A549 (cell line): ENCODE measurements around the gene C1orf105.

Experiments used
- EHMT2 ChIP-seq: fragments of 200-600 bp; sonication (generic); IDR thresholded peaks from 2 replicates; pipeline ENCODE4 v1.6.1; 2016; ENCODE audit warnings: antibody characterized with exemption, low read depth, mild to moderate bottlenecking, moderate library complexity
- EP300 ChIP-seq, 2 experiments: fragments of >200 bp; sonication (Bioruptor Twin); formaldehyde crosslinking; IDR thresholded peaks; 2 replicates in 1 of 2; 3 replicates in 1 of 2; pipeline ENCODE4 v1.6.1; 2016 to 2017
- GATA3 ChIP-seq: IDR thresholded peaks from 2 replicates; pipeline ENCODE4 v1.6.1; 2012; ENCODE audit warnings: borderline replicate concordance
- JUN ChIP-seq, 2 experiments: fragments of >200 bp; sonication (Bioruptor Twin); formaldehyde crosslinking; IDR thresholded peaks; 2 replicates in 1 of 2; 3 replicates in 1 of 2; pipeline ENCODE4 v1.6.1; 2016 to 2017
- MAZ ChIP-seq: fragments of 150-350 bp; IDR thresholded peaks from 2 replicates; pipeline ENCODE4 v1.6.1; 2014; ENCODE audit warnings: antibody characterized with exemption, low read depth, low read length, borderline replicate concordance
- MYC ChIP-seq: IDR thresholded peaks from 2 replicates; pipeline ENCODE4 v1.6.1; 2012; ENCODE audit warnings: mild to moderate bottlenecking, inconsistent platforms, low read length, improper control_type of control experiment, borderline replicate concordance
- POLR2A ChIP-seq: IDR thresholded peaks from 2 replicates; pipeline ENCODE4 v1.6.1; 2012; ENCODE audit warnings: mild to moderate bottlenecking, low read length
- REST ChIP-seq: fragments of 200-600 bp; sonication (generic); IDR thresholded peaks from 2 replicates; pipeline ENCODE4 v1.6.1; 2016; ENCODE audit warnings: antibody characterized with exemption, mild to moderate bottlenecking, moderate library complexity
- RFX5 ChIP-seq: fragments of 450-650 bp; IDR thresholded peaks from 2 replicates; pipeline ENCODE4 v1.7.1; 2014; ENCODE audit warnings: antibody characterized with exemption, mild to moderate bottlenecking, moderate library complexity
- TP53 ChIP-seq: fragments of 250-450 bp; sonication (Bioruptor Pico); IDR thresholded peaks from 2 replicates; pipeline ENCODE4 v1.5.0; 2021; ENCODE audit warnings: mild to moderate bottlenecking, moderate library complexity
- TF ChIP-seq, protein P1 (sequence below): fragments of >200 bp; sonication (Bioruptor Twin); formaldehyde crosslinking; IDR thresholded peaks from 3 replicates; pipeline ENCODE4 v1.5.1; 2016
- TF ChIP-seq, protein P2 (sequence below): fragments of >200 bp; sonication (Bioruptor Twin); formaldehyde crosslinking; IDR thresholded peaks from 3 replicates; pipeline ENCODE4 v1.6.1; 2016
- TF ChIP-seq, protein P3 (sequence below): fragments of 250-450 bp; sonication (Bioruptor Pico); IDR thresholded peaks from 2 replicates; pipeline ENCODE4 v1.5.0; 2021; ENCODE audit warnings: mild to moderate bottlenecking, moderate library complexity, borderline replicate concordance
- TF ChIP-seq, protein P4 (sequence below): fragments of 450-650 bp; IDR thresholded peaks from 2 replicates; pipeline ENCODE4 v1.6.1; 2014; ENCODE audit warnings: antibody characterized with exemption

DNA sequence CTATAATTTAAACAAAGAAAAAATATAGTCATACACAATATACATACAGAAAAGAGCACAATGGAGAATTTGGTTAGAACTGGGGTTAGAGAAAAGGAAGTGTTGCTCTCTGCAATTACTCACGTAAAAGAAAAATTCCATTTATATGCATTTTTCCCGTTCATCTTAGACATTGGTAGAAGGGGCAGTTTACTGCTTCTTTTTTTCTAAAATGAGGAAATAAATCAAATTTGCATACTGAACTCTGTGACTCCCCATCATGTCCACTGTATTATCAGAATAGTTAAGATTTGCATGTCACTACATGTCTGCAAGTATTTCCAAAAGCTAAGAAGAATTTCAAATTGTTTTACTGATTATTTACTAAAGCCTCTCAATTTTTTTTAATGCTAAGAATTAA lies 44.1 kb upstream of the C1orf105 start:
- TF ChIP-seq, protein P1, sequence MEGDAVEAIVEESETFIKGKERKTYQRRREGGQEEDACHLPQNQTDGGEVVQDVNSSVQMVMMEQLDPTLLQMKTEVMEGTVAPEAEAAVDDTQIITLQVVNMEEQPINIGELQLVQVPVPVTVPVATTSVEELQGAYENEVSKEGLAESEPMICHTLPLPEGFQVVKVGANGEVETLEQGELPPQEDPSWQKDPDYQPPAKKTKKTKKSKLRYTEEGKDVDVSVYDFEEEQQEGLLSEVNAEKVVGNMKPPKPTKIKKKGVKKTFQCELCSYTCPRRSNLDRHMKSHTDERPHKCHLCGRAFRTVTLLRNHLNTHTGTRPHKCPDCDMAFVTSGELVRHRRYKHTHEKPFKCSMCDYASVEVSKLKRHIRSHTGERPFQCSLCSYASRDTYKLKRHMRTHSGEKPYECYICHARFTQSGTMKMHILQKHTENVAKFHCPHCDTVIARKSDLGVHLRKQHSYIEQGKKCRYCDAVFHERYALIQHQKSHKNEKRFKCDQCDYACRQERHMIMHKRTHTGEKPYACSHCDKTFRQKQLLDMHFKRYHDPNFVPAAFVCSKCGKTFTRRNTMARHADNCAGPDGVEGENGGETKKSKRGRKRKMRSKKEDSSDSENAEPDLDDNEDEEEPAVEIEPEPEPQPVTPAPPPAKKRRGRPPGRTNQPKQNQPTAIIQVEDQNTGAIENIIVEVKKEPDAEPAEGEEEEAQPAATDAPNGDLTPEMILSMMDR = no peak
- TF ChIP-seq TP53 (CRISPR knock-in tag) (no peak), MYC (no peak), EHMT2 (no peak), EP300 (IDR thresholded peaks at IDR 0.05) (no peak), POLR2A (no peak), REST (no peak), RFX5 (no peak), MAZ (no peak), JUN (IDR thresholded peaks at IDR 0.05) (no peak), GATA3 (no peak)
- TF ChIP-seq, protein P2, sequence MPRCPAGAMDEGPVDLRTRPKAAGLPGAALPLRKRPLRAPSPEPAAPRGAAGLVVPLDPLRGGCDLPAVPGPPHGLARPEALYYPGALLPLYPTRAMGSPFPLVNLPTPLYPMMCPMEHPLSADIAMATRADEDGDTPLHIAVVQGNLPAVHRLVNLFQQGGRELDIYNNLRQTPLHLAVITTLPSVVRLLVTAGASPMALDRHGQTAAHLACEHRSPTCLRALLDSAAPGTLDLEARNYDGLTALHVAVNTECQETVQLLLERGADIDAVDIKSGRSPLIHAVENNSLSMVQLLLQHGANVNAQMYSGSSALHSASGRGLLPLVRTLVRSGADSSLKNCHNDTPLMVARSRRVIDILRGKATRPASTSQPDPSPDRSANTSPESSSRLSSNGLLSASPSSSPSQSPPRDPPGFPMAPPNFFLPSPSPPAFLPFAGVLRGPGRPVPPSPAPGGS = no peak
- TF ChIP-seq, protein P3, sequence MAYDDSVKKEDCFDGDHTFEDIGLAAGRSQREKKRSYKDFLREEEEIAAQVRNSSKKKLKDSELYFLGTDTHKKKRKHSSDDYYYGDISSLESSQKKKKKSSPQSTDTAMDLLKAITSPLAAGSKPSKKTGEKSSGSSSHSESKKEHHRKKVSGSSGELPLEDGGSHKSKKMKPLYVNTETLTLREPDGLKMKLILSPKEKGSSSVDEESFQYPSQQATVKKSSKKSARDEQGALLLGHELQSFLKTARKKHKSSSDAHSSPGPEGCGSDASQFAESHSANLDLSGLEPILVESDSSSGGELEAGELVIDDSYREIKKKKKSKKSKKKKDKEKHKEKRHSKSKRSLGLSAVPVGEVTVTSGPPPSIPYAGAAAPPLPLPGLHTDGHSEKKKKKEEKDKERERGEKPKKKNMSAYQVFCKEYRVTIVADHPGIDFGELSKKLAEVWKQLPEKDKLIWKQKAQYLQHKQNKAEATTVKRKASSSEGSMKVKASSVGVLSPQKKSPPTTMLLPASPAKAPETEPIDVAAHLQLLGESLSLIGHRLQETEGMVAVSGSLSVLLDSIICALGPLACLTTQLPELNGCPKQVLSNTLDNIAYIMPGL = no peak
- TF ChIP-seq, protein P4, sequence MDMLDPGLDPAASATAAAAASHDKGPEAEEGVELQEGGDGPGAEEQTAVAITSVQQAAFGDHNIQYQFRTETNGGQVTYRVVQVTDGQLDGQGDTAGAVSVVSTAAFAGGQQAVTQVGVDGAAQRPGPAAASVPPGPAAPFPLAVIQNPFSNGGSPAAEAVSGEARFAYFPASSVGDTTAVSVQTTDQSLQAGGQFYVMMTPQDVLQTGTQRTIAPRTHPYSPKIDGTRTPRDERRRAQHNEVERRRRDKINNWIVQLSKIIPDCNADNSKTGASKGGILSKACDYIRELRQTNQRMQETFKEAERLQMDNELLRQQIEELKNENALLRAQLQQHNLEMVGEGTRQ = no peak
